Spleen (tissue), 11 donors: ENCODE measurements around the gene UNC13B. TPM values are rescaled to one million over a fixed set of nuclear protein-coding genes. Genes with fewer than 3 reads are reported as not detected.

ENCODE experiments used
- DNase-seq: peaks from one replicate; pipeline ENCODE4 v3.0.0-alpha.2; 2020
- H3K27ac ChIP-seq, 8 donors: fragments of 200-600 bp; sonication (generic) in 7 of 8; 1 replicate in 4 of 8; 2 replicates in 4 of 8; pipeline versions ENCODE4 v1.5.0 to v1.8.0; 2016 to 2021; ENCODE audit warnings: inconsistent platforms in 4 of 8, mild to moderate bottlenecking in 4 of 8, moderate library complexity in 1 of 8
- H3K27me3 ChIP-seq, 7 donors: fragments of 200-600 bp; sonication (generic) in 6 of 7; replicated peaks in 1 of 7; 1 replicate in 4 of 7; 2 replicates in 3 of 7; pipeline versions ENCODE4 v1.5.0 to v1.8.0; 2016 to 2021; ENCODE audit warnings: inconsistent platforms in 3 of 7, mild to moderate bottlenecking in 1 of 7
- H3K36me3 ChIP-seq, 6 donors: fragments of 200-600 bp; sonication (generic) in 5 of 6; 1 replicate in 4 of 6; 2 replicates in 2 of 6; pipeline versions ENCODE4 v1.5.0 to v1.8.0; 2016 to 2021; ENCODE audit warnings: inconsistent platforms in 2 of 6
- H3K4me1 ChIP-seq, 6 donors: fragments of 200-600 bp; sonication (generic) in 5 of 6; 1 replicate in 3 of 6; 2 replicates in 3 of 6; pipeline versions ENCODE4 v1.5.0 to v1.8.0; 2016 to 2021; ENCODE audit warnings: inconsistent platforms in 3 of 6
- H3K4me3 ChIP-seq, 8 donors: fragments of 200-600 bp; sonication (generic) in 7 of 8; 1 replicate in 4 of 8; 2 replicates in 4 of 8; pipeline versions ENCODE4 v1.5.0 to v1.8.0; 2016 to 2021; ENCODE audit warnings: inconsistent platforms in 4 of 8, mild to moderate bottlenecking in 4 of 8, moderate library complexity in 2 of 8
- H3K9me3 ChIP-seq, 8 donors: fragments of 200-600 bp; sonication (generic) in 7 of 8; 1 replicate in 4 of 8; 2 replicates in 4 of 8; pipeline versions ENCODE4 v1.5.0 to v1.8.0; 2016 to 2021; ENCODE audit warnings: inconsistent platforms in 4 of 8
- POLR2A ChIP-seq, 3 donors: fragments of 450-650 bp; IDR thresholded peaks; one replicate each; pipeline ENCODE4 v1.5.1; 2017; ENCODE audit warnings: antibody characterized with exemption in 3 of 3, mild to moderate bottlenecking in 1 of 3
- POLR2AphosphoS5 ChIP-seq, 3 donors: sonication (generic); formaldehyde crosslinking; IDR thresholded peaks; one replicate each; pipeline ENCODE4 v1.5.1; 2017; ENCODE audit warnings: antibody characterized with exemption in 3 of 3
- WGBS, 5 donors: extraction: QIAGEN DNeasy Blood & Tissue Kit in 3 of 5; methylation state at CpG; one replicate each; pipeline versions ENCODE4 v1.1.5 to v1.1.7; 2013 to 2018; 5-methylcytosine and 5-hydroxymethylcytosine counted together
- intact Hi-C: fragments of 100-400 bp; cut with DNase I; formaldehyde crosslinking; loops from one replicate; pipeline ENCODE4 v1.15.0; 2023; ENCODE audit warnings: low total_unique reads
- polyA plus RNA-seq, 3 donors: library from polyadenylated mRNA; stranded (reverse); fragments of 200-250 nt; gene quantifications; one replicate each; pipeline ENCODE4 v1.2.1, GENCODE V29; 2013
- total RNA-seq, 7 donors: library from RNA; depleted of rRNA in 3 of 7; stranded (reverse); fragments of >200 nt in 3 of 7; fragmentation: NEBNext Ultra II Directional in 4 of 7; extraction: Animal tissue kit (Norgen Biotek cat#: 25700) in 4 of 7; gene quantifications; one replicate each; pipeline versions ENCODE4 v1.1.0 to v1.2.1, GENCODE V29; 2016 to 2021
- TF ChIP-seq, protein P1 (sequence below), 11 experiments: fragments of 200-600 bp in 7 of 11; fragments of 450-650 bp in 4 of 11; sonication (generic) in 4 of 11; IDR thresholded peaks in 8 of 11; conservative IDR thresholded peaks in 3 of 11; 1 replicate in 7 of 11; 2 replicates in 4 of 11; pipeline versions ENCODE4 v1.4.0 to v1.8.0; 2016 to 2021; ENCODE audit warnings: antibody characterized with exemption in 11 of 11, inconsistent platforms in 4 of 11, mild to moderate bottlenecking in 1 of 11
- donor health status: healthy with polysubstance abuse.
- donor health status: DM: no; HTN: no; CAD: no; lungs with moderate emphysema.
- donor health status: DM: no; HTN: no; CAD: no.
- donor health status: Bipolar disorder and iron deficiency.
- donor health status: healthy.
- donor health status: DM: no; HTN: no; CAD: no.
- donor health status: DM: yes; HTN: yes; CAD: no.

Gene UNC13B
- total and polyA plus RNA-seq, 10 donors: 2.4 to 18.7 (median 12.1) TPM

GRCh38 chr9:35286381-35286780 is 124.6 kb downstream of the UNC13B start:
- no peaks in the 10 kb centered on the region for H3K9me3 ChIP-seq
- 79 to 94% (median 83%) methylated on average over 1 of the region's 1 CpG for WGBS, 5 donors
- no peaks in the 10 kb centered on the region for H3K27me3 ChIP-seq
- TF ChIP-seq, protein P1, sequence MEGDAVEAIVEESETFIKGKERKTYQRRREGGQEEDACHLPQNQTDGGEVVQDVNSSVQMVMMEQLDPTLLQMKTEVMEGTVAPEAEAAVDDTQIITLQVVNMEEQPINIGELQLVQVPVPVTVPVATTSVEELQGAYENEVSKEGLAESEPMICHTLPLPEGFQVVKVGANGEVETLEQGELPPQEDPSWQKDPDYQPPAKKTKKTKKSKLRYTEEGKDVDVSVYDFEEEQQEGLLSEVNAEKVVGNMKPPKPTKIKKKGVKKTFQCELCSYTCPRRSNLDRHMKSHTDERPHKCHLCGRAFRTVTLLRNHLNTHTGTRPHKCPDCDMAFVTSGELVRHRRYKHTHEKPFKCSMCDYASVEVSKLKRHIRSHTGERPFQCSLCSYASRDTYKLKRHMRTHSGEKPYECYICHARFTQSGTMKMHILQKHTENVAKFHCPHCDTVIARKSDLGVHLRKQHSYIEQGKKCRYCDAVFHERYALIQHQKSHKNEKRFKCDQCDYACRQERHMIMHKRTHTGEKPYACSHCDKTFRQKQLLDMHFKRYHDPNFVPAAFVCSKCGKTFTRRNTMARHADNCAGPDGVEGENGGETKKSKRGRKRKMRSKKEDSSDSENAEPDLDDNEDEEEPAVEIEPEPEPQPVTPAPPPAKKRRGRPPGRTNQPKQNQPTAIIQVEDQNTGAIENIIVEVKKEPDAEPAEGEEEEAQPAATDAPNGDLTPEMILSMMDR (IDR thresholded peaks at IDR 0.05 in 8 of 11, conservative IDR thresholded peaks at IDR 0.05 in 3 of 11): no peak
- TF ChIP-seq POLR2A (IDR thresholded peaks at IDR 0.05) (no peak), POLR2AphosphoS5 (IDR thresholded peaks at IDR 0.05) (no peak)
- no peak overlapping the region for H3K27ac ChIP-seq
- DNase-seq: no peak
- no peaks in the 10 kb centered on the region for H3K36me3 ChIP-seq
- no peak overlapping the region for H3K4me3 ChIP-seq
- H3K4me1 ChIP-seq: no peaks in the 10 kb centered on the region
- intact Hi-C loops: no loop called here

DNA sequence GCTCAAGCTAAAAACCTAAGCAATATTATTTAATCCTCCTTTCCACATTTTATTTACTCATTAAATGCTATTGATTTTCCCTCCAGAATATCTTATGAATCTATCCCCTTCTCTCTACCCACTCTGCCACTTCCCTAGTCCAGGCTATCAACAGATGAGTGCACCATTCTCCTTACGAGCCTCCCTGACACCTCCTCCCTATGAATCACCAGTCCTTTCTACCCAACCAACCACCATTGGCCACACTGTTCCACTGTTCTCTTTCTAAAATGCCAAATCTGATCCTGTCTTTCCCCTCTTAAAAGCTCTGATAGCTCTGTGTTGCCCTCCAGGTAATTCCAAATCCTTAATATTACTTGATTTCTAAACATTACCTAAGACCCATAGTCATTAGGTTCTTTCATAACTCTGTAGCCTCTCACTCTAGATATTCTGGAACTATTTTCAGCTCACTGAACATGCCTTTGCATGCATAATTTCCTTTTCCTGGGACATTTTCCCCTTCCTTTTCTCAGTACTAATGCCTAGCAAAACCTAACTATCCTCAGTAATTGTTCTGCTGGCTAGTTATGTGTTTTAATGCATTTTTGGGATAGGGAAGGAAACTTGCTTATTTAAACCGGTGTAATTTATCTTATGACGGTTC is 126.3 kb downstream of the UNC13B start:
- Histone ChIP-seq H3K4me3 (no peak overlapping the region), H3K27ac (no peak overlapping the region), H3K4me1 (no peaks in the 10 kb centered on the region), H3K36me3 (no peaks in the 10 kb centered on the region), H3K27me3 (no peaks in the 10 kb centered on the region), H3K9me3 (no peaks in the 10 kb centered on the region)
- intact Hi-C loops: no loop called here
- no peak for DNase-seq
- 89 to 95% (median 92%) methylated on average over 3 of the region's 3 CpGs for WGBS, 5 donors
- no peak for TF ChIP-seq POLR2AphosphoS5 (IDR thresholded peaks at IDR 0.05)
- TF ChIP-seq, protein P1 (IDR thresholded peaks at IDR 0.05 in 8 of 11, conservative IDR thresholded peaks at IDR 0.05 in 3 of 11): no peak

GRCh38 chr9:35288778-35289177 is 127.0 kb downstream of the UNC13B start:
- DNase-seq: no peak
- Histone ChIP-seq H3K36me3 (no peaks in the 10 kb centered on the region), H3K27me3 (no peaks in the 10 kb centered on the region), H3K9me3 (no peaks in the 10 kb centered on the region), H3K4me3 (no peak overlapping the region), H3K4me1 (no peaks in the 10 kb centered on the region), H3K27ac (no peak overlapping the region)
- WGBS, 5 donors: 92 to 100% (median 94%) methylated on average over 1 of the region's 1 CpG
- intact Hi-C loops: no loop called here
- TF ChIP-seq, protein P1 (IDR thresholded peaks at IDR 0.05 in 8 of 11, conservative IDR thresholded peaks at IDR 0.05 in 3 of 11): no peak

DNA sequence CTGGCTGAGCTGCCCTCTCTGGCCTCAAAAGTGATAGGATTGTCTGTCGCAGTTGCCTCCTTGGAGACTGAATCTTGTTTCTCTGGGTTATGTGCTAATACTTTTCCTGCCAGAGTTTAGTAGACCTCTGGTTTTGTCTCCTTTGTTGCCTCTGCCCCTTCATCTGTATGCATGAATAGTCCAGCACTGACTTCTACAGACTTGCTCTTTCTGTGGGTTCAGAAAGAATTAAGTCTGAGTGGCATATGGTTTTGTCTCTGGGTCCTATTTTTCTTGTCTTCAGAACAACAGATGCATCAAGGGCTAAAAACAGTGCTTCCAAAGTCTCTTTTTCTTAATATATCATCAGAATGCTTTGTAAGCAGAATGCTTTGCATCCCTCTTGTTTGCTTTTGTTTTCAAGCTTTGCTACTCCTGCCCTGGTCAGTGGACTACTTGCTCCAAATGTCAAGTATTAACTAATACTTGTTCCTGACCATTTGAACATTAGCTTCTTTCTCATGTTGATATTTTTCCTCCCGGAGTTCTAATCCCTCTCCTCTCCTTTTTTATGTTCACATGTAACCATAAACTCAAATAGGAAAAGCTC is 131.7 kb downstream of the UNC13B start:
- TF ChIP-seq, protein P1 (IDR thresholded peaks at IDR 0.05 in 8 of 11, conservative IDR thresholded peaks at IDR 0.05 in 3 of 11): no peak
- TF ChIP-seq POLR2A (IDR thresholded peaks at IDR 0.05) (no peak), POLR2AphosphoS5 (IDR thresholded peaks at IDR 0.05) (no peak)
- peaks cover 0 to 6% (median 0%) of the 10 kb centered on the region in 7 donors for H3K27me3 ChIP-seq
- H3K4me3 ChIP-seq: no peak overlapping the region
- H3K9me3 ChIP-seq: no peaks in the 10 kb centered on the region
- intact Hi-C loops: no loop called here
- no peak for DNase-seq
- no peaks in the 10 kb centered on the region for H3K4me1 ChIP-seq
- H3K27ac ChIP-seq: no peak overlapping the region
- 82 to 97% (median 89%) methylated on average over 2 of the region's 2 CpGs for WGBS, 5 donors
- H3K36me3 ChIP-seq: no peaks in the 10 kb centered on the region
